HepG2 (cell line): ENCODE data around the gene KRT32. TPM values are rescaled to one million over a fixed set of nuclear protein-coding genes. Genes with fewer than 3 reads are reported as not detected.

Experiments
- ATAC-seq: fragments of 200-7000 bp; cut with Tn5 transposase; 3 replicates; pipeline ENCODE4 v1.9.1; 2020; ENCODE audit warnings: mild to moderate bottlenecking, moderate library complexity
- BruUV-seq: library from RNA; stranded (reverse); fragments of 400-500 nt; replicated peaks from 2 replicates; lab custom pipeline; 2021; lab: Mats Ljungman, UMichigan
- CTCF ChIA-PET: fragments of 300-600 bp; formaldehyde crosslinking; extraction: SDS; loops from one replicate; lab custom pipeline; 2021; ENCODE audit warnings: low total read pairs, inconsistent platforms, low intra/inter-chr PET ratio; lab: Yijun Ruan, JAX
- POLR2A ChIA-PET: fragments of 350-600 bp; sonication (Branson Sonifier 250); formaldehyde crosslinking; loops from one replicate; lab custom pipeline; 2020; ENCODE audit warnings: antibody characterized with exemption, inconsistent platforms; lab: Yijun Ruan, JAX
- DNase-seq: peaks from one replicate; pipeline ENCODE4 v3.0.0-alpha.2; 2015; ENCODE audit warnings: low spot score
- FAIRE-seq: peaks from 3 replicates; lab custom pipeline; 2011; peaks lifted over from hg19 to GRCh38; lab: Jason Lieb, UNC
- H2AFZ ChIP-seq: one replicate; pipeline ENCODE4 v1.6.1; 2011; ENCODE audit warnings: low read length, inconsistent platforms
- H3K27ac ChIP-seq: fragments of 300-600 bp; 3 replicates; pipeline ENCODE4 v1.8.0; 2011; ENCODE audit warnings: mixed run types, mild to moderate bottlenecking, mixed read lengths, low read length, inconsistent platforms; ENCODE audit not compliant: insufficient read depth; ENCODE audit errors: extremely low read length
- H3K27me3 ChIP-seq, 2 experiments: fragments of 200-600 bp in 1 of 2; 2 replicates in 1 of 2; 3 replicates in 1 of 2; pipeline versions ENCODE4 v1.6.0 to v1.8.0; 2011; ENCODE audit warnings: low read length in 2 of 2, mild to moderate bottlenecking in 2 of 2, moderate library complexity in 2 of 2, inconsistent platforms in 1 of 2; ENCODE audit not compliant: insufficient read depth in 2 of 2, control insufficient read depth in 1 of 2
- H3K36me3 ChIP-seq, 2 experiments: fragments of 200-600 bp in 1 of 2; replicated peaks in 1 of 2; 2 replicates in 1 of 2; 3 replicates in 1 of 2; pipeline versions ENCODE4 v1.5.1 to v1.8.0; 2011; ENCODE audit warnings: low read length in 2 of 2, inconsistent platforms in 1 of 2; ENCODE audit not compliant: insufficient read depth in 2 of 2, control insufficient read depth in 1 of 2
- H3K4me1 ChIP-seq: 2 replicates; pipeline ENCODE4 v1.5.1; 2012; ENCODE audit warnings: low read length, inconsistent platforms; ENCODE audit not compliant: insufficient read depth
- H3K4me2 ChIP-seq: 2 replicates; pipeline ENCODE4 v1.6.0; 2011; ENCODE audit warnings: low read depth, low read length, inconsistent platforms
- H3K4me3 ChIP-seq, 3 experiments: fragments of 200-600 bp in 1 of 3; sonication (generic), shearing (Covaris generic) in 1 of 3; replicated peaks in 1 of 3; 2 replicates each; pipeline ENCODE4 v1.5.1; 2011 to 2016; ENCODE audit warnings: low read length in 3 of 3, inconsistent platforms in 2 of 3, low read depth in 2 of 3, mild to moderate bottlenecking in 2 of 3, control low read depth in 1 of 3, mixed read lengths in 1 of 3; ENCODE audit not compliant: insufficient read depth in 1 of 3
- H3K79me2 ChIP-seq: one replicate; pipeline ENCODE4 v1.6.1; 2011; ENCODE audit warnings: low read length, inconsistent platforms; ENCODE audit not compliant: insufficient read depth
- H3K9ac ChIP-seq: 2 replicates; pipeline ENCODE4 v1.6.0; 2011; ENCODE audit warnings: mild to moderate bottlenecking, low read depth, low read length, inconsistent platforms; ENCODE audit not compliant: insufficient read depth
- H3K9me3 ChIP-seq: 2 replicates; pipeline ENCODE4 v1.5.1; 2012; ENCODE audit warnings: mild to moderate bottlenecking, low read length
- H4K20me1 ChIP-seq: 2 replicates; pipeline ENCODE4 v1.6.0; 2011; ENCODE audit warnings: inconsistent platforms, mild to moderate bottlenecking, low read length, moderate library complexity; ENCODE audit not compliant: insufficient read depth
- ATF7 ChIP-seq, 2 experiments: fragments of 450-650 bp in 1 of 2; sonication (generic) in 1 of 2; formaldehyde crosslinking in 1 of 2; IDR thresholded peaks; 2 replicates each; pipeline versions ENCODE4 v1.4.0 to v1.6.1; 2016 to 2020; ENCODE audit warnings: antibody characterized with exemption in 1 of 2, mild to moderate bottlenecking in 1 of 2, missing genetic modification reagents in 1 of 2
- CCDC6 ChIP-seq: sonication (generic); formaldehyde crosslinking; IDR thresholded peaks from 2 replicates; pipeline ENCODE4 v1.8.1; 2022; ENCODE audit warnings: mild to moderate bottlenecking, missing genetic modification reagents, moderate library complexity
- HMG20A ChIP-seq: IDR thresholded peaks from 2 replicates; pipeline ENCODE4 v1.6.1; 2016; ENCODE audit warnings: borderline replicate concordance
- MAFF ChIP-seq: IDR thresholded peaks from 2 replicates; pipeline ENCODE4 v1.6.1; 2011; ENCODE audit warnings: low read depth, low read length, improper control_type of control experiment
- RARA ChIP-seq: IDR thresholded peaks from 2 replicates; pipeline ENCODE4 v1.6.1; 2016; ENCODE audit warnings: missing genetic modification reagents, missing compliant biosample characterization
- YEATS2 ChIP-seq: sonication (generic); formaldehyde crosslinking; IDR thresholded peaks from 2 replicates; pipeline ENCODE4 v1.4.0; 2020; ENCODE audit warnings: missing genetic modification reagents, borderline replicate concordance
- ZNF224 ChIP-seq: sonication (generic); formaldehyde crosslinking; IDR thresholded peaks from 2 replicates; pipeline ENCODE4 v1.5.0; 2020; ENCODE audit warnings: mild to moderate bottlenecking, missing genetic modification reagents
- ZNF33B ChIP-seq: sonication (generic); formaldehyde crosslinking; IDR thresholded peaks from 2 replicates; pipeline ENCODE4 v1.5.1; 2020; ENCODE audit warnings: mild to moderate bottlenecking, missing genetic modification reagents
- ZNF354B ChIP-seq: sonication (generic); formaldehyde crosslinking; IDR thresholded peaks from 2 replicates; pipeline ENCODE4 v1.8.0; 2022; ENCODE audit warnings: mild to moderate bottlenecking, missing genetic modification reagents
- ZNF362 ChIP-seq: sonication (generic); formaldehyde crosslinking; IDR thresholded peaks from 2 replicates; pipeline ENCODE4 v1.4.0; 2020; ENCODE audit warnings: missing genetic modification reagents, mild to moderate bottlenecking, borderline replicate concordance
- ZNF761 ChIP-seq: sonication (generic); formaldehyde crosslinking; conservative IDR thresholded peaks from 2 replicates; pipeline ENCODE4 v1.4.0; 2020; ENCODE audit warnings: mild to moderate bottlenecking, missing genetic modification reagents
- ZSCAN21 ChIP-seq: sonication (generic); formaldehyde crosslinking; IDR thresholded peaks from 2 replicates; pipeline ENCODE4 v1.8.0; 2022; ENCODE audit warnings: mild to moderate bottlenecking, missing genetic modification reagents, moderate library complexity, borderline replicate concordance
- WGBS: methylation state at CpG from one replicate; pipeline ENCODE4 v1.1.6; 2017; ENCODE audit warnings: low lambda C conversion rate; 5-methylcytosine and 5-hydroxymethylcytosine counted together
- in situ Hi-C: cut with HindIII; loops from 2 replicates; pipeline ENCODE4 v1.10.0; 2017; ENCODE audit warnings: low pct_unique_long_range_greater_than_20kb; ENCODE audit not compliant: extremely low pct_ligation_motif_present
- intact Hi-C: fragments of 100-400 bp; cut with micrococcal nuclease; formaldehyde crosslinking; loops from one replicate; pipeline ENCODE4 v1.10.0; 2022; ENCODE audit not compliant: unreplicated experiment
- polyA plus RNA-seq, 8 experiments: library from polyadenylated mRNA; depleted of rRNA in 3 of 8; stranded (reverse) in 7 of 8; unstranded in 1 of 8; fragments of >200 nt; fragmentation: Illumina TruSeq in 4 of 8; extraction: Trizol in 4 of 8; gene quantifications; 2 replicates each; pipeline versions ENCODE4 v1.2.1 to v1.2.3, GENCODE V29; 2011 to 2016; ENCODE audit warnings: low read depth in 4 of 8, missing spikeins in 1 of 8, mixed read lengths in 1 of 8; ENCODE audit not compliant: insufficient read depth in 1 of 8
- total RNA-seq, 5 experiments: library from RNA; depleted of rRNA; stranded (reverse); fragments of >200 nt; fragmentation: Illumina TruSeq; extraction: Trizol; gene quantifications; 2 replicates each; pipeline ENCODE4 v1.2.3, GENCODE V29; 2016; ENCODE audit warnings: low read depth in 1 of 5
- TF ChIP-seq, protein P1 (sequence below): sonication (generic); formaldehyde crosslinking; IDR thresholded peaks from 2 replicates; pipeline ENCODE4 v1.9.0; 2021; ENCODE audit warnings: missing genetic modification reagents, borderline replicate concordance
- TF ChIP-seq, protein P2 (sequence below): IDR thresholded peaks from 2 replicates; pipeline ENCODE4 v1.6.1; 2016; ENCODE audit warnings: low read depth, missing genetic modification reagents, missing compliant biosample characterization
- TF ChIP-seq, protein P3 (sequence below): sonication (generic); formaldehyde crosslinking; IDR thresholded peaks from 2 replicates; pipeline ENCODE4 v1.4.0; 2020; ENCODE audit warnings: missing genetic modification reagents

KRT32 gene
- total and polyA plus RNA-seq, 2 of the 13 experiments (the other 11 are each of a cell fraction or from before 2014, with no cell fraction given): not detected

- TF ChIP-seq ATF7 (IDR thresholded peaks at IDR 0.05) (no peak), ATF7 (CRISPR knock-in tag; IDR thresholded peaks at IDR 0.05) (no peak), MAFF (no peak), ZNF362 (CRISPR knock-in tag) (no peak), RARA (CRISPR knock-in tag) (no peak)
- TF ChIP-seq, protein P1, sequence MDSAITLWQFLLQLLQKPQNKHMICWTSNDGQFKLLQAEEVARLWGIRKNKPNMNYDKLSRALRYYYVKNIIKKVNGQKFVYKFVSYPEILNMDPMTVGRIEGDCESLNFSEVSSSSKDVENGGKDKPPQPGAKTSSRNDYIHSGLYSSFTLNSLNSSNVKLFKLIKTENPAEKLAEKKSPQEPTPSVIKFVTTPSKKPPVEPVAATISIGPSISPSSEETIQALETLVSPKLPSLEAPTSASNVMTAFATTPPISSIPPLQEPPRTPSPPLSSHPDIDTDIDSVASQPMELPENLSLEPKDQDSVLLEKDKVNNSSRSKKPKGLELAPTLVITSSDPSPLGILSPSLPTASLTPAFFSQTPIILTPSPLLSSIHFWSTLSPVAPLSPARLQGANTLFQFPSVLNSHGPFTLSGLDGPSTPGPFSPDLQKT (CRISPR knock-in tag): no peak
Measured at GRCh38 chr17:41483531-41483930, 16.3 kb upstream of the KRT32 start (continued).

DNA sequence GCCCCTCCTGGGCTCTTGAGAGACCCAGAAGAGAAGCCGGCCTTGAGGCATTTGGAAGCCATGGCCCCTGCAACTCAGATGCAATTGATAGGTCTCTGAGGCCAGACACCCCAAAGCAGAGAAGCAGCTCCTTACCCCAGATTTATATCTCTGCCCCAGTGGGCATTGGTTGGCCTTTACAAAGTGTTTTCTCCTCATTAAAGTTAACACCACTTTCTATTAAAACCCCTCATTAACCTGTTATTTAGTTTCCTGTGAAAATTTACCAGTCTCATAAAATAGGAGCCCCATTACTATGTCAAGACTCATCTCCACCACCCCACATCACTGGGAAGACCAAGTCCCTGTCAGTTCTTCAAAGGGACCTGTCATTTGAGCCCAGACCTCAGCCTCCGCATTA lies 13.8 kb upstream of the KRT32 start, which contains the start of gene KRT35:
KRT35 (minus strand) TSS at position 116 of the 400 bp plus-strand sequence; CDS start at position 62, 54 bp downstream.
- no peak within 1 kb of the TSS for H3K4me2 ChIP-seq
- in situ Hi-C loops (no loop called here), intact Hi-C loops (no loop called here)
- no peak within 1 kb of the TSS for H3K4me3 ChIP-seq
- BruUV-seq: no TSS peak
- H3K9me3 ChIP-seq: no peaks in the 10 kb centered on the region
- H4K20me1 ChIP-seq: no peaks in the 10 kb centered on the region
- no peak for DNase-seq
- CTCF ChIA-PET: no interaction called here
- POLR2A ChIA-PET: no interaction called here
- no peak within 1 kb of the TSS for H3K27ac ChIP-seq
- no peak within 1 kb of the TSS for H2AFZ ChIP-seq
- H3K27me3 ChIP-seq: peaks cover 1 to 31% of the 10 kb centered on the region in 2 experiments; a peak in 3 of 5 replicates
- H3K4me1 ChIP-seq: no peaks in the 10 kb centered on the region
- no peaks in the 10 kb centered on the region for H3K79me2 ChIP-seq
- no peak for FAIRE-seq
- no peak for ATAC-seq
- H3K9ac ChIP-seq: no peak within 1 kb of the TSS
- WGBS: 85% methylated on average over 1 of the region's 2 CpGs
- H3K36me3 ChIP-seq: no peaks in the 10 kb centered on the region
- TF ChIP-seq, protein P2, sequence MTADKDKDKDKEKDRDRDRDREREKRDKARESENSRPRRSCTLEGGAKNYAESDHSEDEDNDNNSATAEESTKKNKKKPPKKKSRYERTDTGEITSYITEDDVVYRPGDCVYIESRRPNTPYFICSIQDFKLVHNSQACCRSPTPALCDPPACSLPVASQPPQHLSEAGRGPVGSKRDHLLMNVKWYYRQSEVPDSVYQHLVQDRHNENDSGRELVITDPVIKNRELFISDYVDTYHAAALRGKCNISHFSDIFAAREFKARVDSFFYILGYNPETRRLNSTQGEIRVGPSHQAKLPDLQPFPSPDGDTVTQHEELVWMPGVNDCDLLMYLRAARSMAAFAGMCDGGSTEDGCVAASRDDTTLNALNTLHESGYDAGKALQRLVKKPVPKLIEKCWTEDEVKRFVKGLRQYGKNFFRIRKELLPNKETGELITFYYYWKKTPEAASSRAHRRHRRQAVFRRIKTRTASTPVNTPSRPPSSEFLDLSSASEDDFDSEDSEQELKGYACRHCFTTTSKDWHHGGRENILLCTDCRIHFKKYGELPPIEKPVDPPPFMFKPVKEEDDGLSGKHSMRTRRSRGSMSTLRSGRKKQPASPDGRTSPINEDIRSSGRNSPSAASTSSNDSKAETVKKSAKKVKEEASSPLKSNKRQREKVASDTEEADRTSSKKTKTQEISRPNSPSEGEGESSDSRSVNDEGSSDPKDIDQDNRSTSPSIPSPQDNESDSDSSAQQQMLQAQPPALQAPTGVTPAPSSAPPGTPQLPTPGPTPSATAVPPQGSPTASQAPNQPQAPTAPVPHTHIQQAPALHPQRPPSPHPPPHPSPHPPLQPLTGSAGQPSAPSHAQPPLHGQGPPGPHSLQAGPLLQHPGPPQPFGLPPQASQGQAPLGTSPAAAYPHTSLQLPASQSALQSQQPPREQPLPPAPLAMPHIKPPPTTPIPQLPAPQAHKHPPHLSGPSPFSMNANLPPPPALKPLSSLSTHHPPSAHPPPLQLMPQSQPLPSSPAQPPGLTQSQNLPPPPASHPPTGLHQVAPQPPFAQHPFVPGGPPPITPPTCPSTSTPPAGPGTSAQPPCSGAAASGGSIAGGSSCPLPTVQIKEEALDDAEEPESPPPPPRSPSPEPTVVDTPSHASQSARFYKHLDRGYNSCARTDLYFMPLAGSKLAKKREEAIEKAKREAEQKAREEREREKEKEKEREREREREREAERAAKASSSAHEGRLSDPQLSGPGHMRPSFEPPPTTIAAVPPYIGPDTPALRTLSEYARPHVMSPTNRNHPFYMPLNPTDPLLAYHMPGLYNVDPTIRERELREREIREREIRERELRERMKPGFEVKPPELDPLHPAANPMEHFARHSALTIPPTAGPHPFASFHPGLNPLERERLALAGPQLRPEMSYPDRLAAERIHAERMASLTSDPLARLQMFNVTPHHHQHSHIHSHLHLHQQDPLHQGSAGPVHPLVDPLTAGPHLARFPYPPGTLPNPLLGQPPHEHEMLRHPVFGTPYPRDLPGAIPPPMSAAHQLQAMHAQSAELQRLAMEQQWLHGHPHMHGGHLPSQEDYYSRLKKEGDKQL: no peak
- TF ChIP-seq ZNF761 (CRISPR knock-in tag) (no peak), ZNF354B (CRISPR knock-in tag) (no peak), HMG20A (CRISPR knock-in tag) (no peak), ZNF33B (CRISPR knock-in tag) (no peak), ZNF224 (CRISPR knock-in tag) (no peak), YEATS2 (CRISPR knock-in tag) (no peak), CCDC6 (CRISPR knock-in tag) (no peak), ZSCAN21 (no peak)
- TF ChIP-seq, protein P3, sequence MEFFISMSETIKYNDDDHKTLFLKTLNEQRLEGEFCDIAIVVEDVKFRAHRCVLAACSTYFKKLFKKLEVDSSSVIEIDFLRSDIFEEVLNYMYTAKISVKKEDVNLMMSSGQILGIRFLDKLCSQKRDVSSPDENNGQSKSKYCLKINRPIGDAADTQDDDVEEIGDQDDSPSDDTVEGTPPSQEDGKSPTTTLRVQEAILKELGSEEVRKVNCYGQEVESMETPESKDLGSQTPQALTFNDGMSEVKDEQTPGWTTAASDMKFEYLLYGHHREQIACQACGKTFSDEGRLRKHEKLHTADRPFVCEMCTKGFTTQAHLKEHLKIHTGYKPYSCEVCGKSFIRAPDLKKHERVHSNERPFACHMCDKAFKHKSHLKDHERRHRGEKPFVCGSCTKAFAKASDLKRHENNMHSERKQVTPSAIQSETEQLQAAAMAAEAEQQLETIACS (CRISPR knock-in tag): no peak
